HG03558 (cell line): ENCODE measurements around the gene CORO1C.
"Not testable (repeated sequence)": the region's sequence is repeated elsewhere in the genome, so short reads cannot be mapped to it uniquely, and the experiment has no call there.

Source experiments
- ATAC-seq: cut with Tn5 transposase; IDR thresholded peaks from one replicate; pipeline ENCODE4 v1.9.1; 2021; ENCODE audit warnings: moderate number of reproducible peaks; ENCODE audit not compliant: unreplicated experiment; ENCODE audit errors: extremely low read depth

The CORO1C gene

GRCh38 chr12:108654622-108655021 lies 76.7 kb downstream of the CORO1C start:
- not testable (repeated sequence) for ATAC-seq

- no peak for ATAC-seq
These were observed 77.4 kb downstream of the CORO1C start for GRCh38 chr12:108653922-108654321.

- ATAC-seq: no peak
These were observed 78.2 kb downstream of the CORO1C start for GRCh38 chr12:108653082-108653516.

GRCh38 chr12:108650083-108650482 lies 81.2 kb downstream of the CORO1C start:
- no peak for ATAC-seq

GRCh38 chr12:108649669-108650068 lies 81.6 kb downstream of the CORO1C start:
- no peak for ATAC-seq

GRCh38 chr12:108649126-108649525 lies 82.2 kb downstream of the CORO1C start:
- ATAC-seq: no peak

- no peak for ATAC-seq
These were observed 82.9 kb downstream of the CORO1C start for GRCh38 chr12:108648371-108648770.

GRCh38 chr12:108647585-108648287 lies 83.6 kb downstream of the CORO1C start:
- ATAC-seq: no peak

GRCh38 chr12:108646600-108647579 lies 84.4 kb downstream of the CORO1C start:
- no peak for ATAC-seq

- ATAC-seq: no peak
These were observed 85.4 kb downstream of the CORO1C start for GRCh38 chr12:108645686-108646599.

- ATAC-seq: no peak
These were observed 86.6 kb downstream of the CORO1C start for GRCh38 chr12:108644811-108645120.

- ATAC-seq: no peak
These were observed 87.1 kb downstream of the CORO1C start for GRCh38 chr12:108643941-108644810.

- no peak for ATAC-seq
These were observed 88.2 kb downstream of the CORO1C start for GRCh38 chr12:108642899-108643654.

GRCh38 chr12:108642269-108642870 lies 88.9 kb downstream of the CORO1C start:
- no peak for ATAC-seq

- no peak for ATAC-seq
These were observed 89.7 kb downstream of the CORO1C start for GRCh38 chr12:108641446-108642268.

GRCh38 chr12:108640802-108641445 lies 90.4 kb downstream of the CORO1C start:
- no peak for ATAC-seq
